Fibroblast of skin of abdomen (primary cell): ENCODE data around the gene NOD2.

Source experiments
- DNase-seq: peaks from one replicate; pipeline ENCODE4 v3.0.0-alpha.2; 2013

Gene NOD2

DNA sequence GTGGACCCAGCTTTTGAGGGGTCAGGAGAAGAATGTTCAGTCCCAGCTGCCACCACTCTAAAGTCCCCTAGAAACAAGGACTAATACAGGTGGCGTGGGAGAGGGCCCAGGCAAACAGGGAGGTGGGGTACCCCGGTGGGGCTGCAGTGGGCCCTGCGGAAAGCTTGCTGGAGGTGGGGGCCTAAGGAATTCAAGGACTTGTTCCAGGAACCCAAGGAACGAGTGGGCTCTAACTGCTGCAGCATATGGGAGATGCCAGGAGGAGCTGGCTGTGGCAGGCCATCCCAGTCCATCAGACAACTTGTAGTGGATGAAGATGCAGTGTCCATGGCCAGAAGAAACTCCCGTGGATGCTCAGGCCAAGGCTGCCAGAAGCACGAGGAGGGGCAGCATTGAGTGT, 22.9 kb upstream of the NOD2 start:
- DNase-seq: no peak

DNA sequence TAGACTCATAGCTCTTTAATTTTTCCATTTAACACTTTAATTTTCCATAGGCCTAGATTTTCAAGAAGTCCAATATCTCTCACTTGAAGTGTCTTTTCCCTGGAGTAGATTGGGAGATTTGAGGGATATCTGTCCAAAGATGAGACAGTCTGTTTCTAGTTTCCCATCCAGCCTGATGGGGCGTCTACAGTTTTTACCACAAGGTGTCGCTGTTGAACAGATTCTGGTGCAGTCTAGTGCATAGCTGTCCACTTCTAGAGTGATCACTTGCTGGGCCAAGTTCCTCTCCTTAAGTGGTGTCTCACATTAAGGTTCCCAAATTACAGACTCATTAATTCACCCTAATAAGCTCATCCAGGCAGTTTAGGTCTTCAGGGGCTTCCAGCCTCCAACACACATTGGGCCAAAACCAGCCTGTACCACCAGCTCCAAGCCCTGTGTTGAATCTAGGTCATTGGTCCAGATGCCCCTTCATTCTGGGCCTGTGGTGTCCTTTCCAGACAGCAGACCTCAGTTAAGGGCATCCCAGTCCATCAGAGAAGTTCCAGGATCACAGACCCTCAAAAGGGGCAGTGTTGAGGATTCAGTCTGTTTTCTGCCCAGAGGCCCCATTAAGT, 21.7 kb upstream of the NOD2 start:
- DNase-seq: no peak

DNA sequence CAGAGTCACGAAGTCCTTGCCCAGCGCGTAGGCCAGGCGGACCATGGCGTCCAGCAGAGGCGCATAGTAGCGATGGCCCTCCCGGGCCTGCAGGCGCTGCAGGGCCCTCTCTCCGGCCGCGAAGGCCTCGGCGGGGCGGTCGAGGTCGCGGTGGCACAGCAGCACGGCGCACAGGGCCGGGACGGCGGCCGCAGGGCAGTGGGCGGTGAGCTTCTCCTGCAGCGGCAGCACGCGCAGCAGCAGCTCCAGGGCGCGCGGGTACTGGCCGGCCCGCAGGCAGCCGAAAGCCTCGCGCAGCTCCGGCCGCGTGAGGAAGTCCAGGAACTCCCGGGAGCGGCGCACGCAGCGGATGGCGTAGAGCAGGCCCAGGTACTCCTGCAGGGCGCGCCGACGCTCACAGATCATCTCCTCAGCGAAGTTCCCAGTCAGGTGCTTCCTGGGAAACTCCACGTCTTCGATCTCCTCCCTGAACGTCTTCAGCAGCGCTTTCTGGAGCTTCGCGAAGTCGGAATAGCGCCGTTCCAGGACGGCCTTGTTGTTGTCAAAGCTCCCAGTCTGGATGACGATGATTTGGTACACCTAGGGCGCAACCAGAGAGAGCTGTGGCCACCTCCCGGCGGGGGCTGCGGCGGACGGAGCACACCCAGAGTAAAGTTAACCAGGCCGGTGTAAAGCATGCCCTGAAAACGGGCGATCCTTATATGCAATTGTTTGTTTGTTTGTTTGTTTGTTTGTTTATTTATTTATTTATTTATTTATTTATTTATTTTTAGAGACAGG, 19.7 kb upstream of the NOD2 start:
- no peak for DNase-seq

DNA sequence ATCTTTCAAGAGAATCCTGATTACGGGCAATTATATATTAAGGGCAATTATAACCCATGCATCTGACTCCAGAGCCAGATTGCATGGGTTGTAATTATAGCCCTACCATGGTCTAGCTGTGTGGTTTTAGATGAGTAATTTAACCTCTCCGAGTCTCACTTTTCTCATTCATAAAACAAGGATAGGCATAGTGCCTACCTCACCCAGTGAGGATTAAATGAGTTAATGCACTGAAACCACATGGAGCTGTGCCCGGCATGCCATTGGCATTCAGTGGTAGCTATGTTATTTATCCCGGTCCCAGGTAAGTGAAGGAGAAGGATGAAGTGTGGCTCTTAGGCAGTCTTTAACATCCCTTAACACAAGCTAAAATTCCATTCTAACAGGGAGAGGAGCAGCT, 18.6 kb upstream of the NOD2 start:
- no peak for DNase-seq

DNA sequence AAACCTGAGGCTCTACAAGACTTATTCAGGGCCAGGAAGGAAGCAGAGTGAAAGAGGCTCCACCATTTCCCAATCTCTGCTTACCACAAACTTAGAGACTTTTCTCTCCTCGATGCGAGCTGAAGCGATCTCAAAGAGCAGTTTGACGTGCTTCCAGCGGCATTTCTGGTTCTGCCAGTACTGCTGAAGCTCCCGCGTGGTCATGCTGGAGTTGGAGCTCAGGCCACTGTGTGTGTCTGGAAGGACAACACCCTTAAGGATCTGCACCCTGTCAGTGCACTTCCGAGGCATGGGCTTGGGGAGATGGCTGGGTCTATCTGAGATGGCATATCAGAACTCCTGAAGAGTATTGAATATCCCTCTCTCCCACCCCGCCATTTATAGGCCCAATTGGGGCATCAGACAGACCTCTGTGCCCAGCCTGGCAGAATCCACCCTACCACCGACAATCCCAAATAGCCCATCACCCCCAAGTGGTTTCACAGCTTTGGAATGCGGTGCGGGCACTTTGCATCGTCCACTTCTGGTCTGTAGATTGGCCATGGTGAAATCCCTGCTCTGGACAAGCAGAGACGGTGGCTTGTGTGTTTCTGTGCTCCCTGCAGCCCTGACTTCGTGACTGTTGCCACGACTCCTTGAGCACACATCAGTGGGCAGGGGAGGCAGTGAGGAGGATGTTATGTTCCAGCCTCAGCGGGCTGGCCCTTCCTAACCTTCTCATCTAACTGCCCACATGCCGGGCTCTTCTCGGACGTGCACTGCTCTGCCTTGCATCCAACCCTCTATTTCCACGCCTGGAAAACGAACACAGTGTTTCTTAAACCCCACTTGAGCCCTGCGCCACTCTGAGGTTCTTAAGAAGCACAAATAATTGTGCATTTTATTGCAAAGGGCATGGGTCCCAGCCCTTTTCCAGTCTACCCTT, 17.5 kb upstream of the NOD2 start:
- no peak for DNase-seq

DNA sequence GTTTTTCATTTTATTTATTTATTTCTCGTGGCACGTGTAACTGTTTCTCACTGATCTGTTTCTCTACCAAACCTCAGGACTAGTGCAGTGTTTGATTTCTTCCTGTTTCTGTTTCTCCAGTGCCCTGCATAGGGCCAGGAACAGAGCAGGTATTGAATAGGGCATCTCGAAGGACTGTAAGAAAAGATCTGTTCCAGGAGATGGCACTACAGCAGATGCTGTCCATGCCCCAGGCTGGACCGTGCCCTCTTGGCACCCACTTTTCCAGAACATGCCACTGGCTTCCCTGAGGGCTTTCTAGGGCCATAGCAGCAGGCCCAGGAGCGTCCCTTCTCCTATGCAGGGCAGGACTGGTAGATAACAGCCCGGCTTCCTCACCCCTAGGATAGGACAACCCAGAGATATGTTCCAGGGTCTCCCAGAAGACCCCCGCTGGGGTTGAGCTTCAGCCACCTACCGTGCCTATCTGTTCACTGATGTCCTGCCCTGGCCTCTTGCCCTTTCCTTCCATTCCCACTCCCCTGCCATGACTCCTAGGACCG, 16.7 kb upstream of the NOD2 start:
- DNase-seq: no peak

DNA sequence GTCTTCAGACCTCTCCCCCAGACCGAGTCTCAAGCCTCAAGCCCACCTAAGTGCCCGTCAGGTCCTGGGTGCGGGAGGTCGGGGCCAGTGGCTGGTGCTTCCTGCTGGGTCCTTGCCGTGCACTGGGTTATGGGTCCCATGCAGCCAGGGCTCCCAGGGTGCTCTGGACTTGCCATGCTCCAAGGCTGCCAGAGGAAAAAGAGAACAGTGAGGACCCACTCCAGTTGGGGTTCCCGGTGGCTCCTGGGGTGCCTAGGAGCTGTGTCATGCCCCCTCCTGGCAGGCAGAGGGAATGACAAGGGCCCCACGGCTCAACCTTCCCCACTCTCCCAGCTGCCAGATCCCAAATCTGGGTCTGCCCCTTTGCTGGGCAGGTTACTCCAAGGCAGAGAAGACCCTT, 16.1 kb upstream of the NOD2 start:
- no peak for DNase-seq

DNA sequence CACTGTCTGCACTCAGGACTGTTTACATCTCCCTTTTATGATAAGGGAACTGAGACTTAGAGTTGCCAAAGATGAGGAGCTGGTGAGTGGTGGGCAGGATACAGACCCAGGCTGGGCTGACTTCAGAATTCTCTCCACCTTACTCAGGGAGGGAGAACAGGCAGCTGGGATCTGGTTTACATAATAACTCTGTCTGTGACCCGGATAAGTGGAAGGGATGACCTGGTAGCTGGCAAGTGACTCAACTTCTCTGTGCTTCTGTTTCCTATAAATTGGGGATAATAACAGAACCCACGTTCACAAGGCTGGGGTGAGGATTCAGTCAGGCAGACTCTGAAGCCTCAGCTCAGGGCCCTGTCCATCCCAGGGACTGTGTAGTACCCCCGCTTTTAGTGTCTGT, 14.9 kb upstream of the NOD2 start:
- no peak for DNase-seq

DNA sequence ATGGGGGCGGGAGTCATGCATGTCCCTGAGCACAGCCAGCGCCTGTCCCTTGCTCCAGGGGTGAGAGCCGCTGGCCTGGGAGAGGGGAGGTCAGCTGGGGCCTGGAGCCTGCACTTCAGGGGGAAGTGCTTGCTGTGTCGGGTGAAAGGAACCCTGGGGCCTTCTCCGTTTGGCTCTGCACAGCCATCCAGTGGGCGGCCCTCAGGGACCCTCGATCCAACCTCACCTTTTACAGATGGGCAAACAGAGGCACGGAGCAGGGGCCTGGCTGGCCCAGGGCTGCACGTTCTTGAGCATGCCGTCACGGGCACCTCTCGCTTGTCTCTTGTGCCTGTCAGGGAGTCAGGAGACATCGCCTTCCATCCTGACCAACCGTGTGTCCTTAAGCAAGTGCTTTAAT, 14.1 kb upstream of the NOD2 start:
- no peak for DNase-seq

DNA sequence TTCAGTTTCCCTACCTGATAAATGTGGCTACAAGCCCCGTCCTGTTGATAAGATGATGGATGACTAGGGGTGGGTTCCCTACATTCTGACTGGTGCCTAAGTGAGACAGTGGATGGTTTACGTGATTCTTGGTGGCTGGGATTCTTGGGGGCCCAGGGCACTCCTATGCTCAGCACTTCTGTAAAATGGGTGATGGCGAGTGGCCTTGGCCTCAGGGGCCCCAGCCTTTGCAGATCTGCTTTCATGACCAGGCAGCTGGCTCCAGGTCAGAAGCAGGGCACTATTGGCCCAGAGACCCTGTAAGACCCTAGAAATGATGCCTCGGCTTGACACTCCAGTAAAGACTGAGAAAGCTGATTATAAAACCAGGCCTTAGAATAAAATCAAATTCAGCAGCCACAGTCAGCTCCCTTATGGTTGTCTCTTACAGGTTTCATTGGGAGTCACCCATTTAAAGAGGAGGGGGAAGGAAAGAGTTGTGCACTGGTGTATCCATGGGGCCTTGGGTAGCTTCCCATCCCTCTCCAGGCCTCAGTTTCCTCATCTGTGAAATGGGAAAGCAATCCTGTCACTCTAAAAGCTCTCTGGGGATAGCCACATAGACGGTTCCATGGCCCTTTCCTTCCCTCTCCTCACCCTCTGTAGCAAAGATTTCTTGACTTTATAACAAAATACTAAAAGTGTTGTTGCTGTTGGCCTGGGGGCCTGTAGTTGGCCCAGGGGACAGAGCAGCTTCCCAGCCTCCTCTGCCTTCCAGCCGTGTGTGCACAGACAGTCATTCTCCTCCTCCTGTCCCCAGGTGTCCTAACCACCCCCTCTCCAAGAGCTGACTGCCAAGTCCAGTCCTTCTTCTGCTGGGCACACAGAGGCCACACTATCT, 13.5 kb upstream of the NOD2 start:
- no peak for DNase-seq

DNA sequence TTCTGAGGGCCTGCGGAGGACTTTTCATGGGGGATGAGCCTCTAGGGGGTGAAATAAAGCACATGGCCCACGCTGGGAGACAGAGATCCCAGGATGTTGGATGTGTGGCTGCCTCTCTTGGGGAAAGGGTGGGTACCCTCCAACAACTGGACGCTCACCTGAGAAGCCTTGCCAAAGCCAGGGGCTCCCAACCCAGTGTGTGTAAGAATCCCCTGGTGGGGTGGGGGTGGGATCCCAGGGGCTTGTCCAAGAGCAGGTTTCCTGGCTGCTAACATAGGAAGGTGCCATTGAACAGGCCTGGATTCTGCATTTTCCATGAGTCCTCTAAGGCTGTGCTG, 12.9 kb upstream of the NOD2 start:
- no peak for DNase-seq

DNA sequence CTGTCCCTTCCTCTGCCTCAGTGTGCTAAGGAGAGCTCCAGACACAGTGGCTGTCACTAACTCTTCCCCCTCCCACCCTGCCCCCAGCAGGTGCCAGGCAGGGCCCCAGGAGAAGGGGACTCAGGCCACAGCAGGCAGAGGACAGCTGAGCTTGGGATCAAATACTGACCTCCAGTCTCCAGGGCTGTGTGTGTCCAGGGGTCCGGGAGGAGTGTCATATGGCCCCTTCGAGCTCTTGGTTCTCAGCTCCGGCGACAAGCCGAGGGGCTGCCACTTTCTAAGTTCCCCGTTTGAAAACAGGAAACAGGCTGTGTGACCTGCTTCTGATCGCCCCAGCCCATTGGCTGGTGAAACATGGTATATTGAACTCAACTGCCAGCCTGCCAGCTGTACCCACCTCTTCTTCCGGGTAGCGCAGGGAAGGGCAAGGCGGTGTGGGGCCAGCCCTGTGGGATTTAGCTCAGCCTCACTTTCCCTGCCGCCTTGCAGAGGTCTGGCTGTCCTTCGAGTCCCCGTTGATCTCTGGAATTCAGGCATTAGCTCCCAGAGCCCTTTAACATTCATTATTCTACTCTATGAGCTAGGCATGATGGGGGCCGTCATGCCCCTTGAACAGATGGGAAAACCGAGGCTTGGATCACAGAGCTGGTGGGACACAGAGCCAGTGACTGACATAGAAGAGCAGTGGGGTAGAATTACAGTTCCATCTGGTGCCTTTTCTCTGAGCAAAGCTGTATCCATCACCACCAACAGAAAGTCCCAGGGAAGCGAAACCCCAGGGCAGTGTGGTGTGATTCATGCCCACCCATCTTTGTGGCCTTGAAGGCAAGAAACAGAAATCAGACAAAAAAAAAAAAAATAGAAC, 12.2 kb upstream of the NOD2 start, which contains the start of gene SNX20:
TSS of gene SNX20 (minus strand) at position 292 of the 865 bp plus-strand sequence. CDS start 3,786 bp downstream, outside the sequence.
- DNase-seq: no peak

DNA sequence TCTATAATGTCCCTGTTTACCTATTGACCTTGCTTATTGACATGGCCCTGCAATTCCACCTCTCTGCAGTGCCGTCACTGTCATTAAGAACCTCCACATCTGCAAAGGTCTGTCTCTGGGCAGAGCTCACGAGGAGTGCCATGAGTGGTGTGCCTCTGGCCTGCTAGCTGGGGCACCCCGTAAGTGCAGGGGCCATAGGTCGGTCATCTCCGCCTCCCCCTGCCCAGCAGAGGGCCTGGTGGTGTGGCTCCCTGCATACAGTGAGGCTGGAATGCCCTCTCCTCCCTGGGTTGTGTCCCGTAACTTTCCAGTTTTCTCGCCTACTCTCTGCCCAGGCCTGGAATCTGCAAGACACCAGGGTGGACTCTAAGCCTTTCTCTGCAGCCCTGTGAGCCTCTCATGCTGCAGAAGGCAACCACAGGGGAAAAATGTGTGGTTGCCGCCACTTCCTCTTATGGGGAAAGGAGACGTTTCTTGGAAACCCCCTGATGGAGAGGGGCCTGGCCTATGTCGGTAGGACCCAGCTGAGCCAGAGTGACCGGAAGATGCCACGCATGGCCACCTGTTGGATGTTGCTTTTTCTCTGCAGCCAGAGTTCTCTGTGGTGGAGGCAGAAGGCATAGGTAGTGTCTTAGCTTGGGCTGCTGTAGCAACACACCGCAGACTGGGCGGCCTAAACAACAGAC, 9.6 kb upstream of the NOD2 start:
- DNase-seq: no peak

DNA sequence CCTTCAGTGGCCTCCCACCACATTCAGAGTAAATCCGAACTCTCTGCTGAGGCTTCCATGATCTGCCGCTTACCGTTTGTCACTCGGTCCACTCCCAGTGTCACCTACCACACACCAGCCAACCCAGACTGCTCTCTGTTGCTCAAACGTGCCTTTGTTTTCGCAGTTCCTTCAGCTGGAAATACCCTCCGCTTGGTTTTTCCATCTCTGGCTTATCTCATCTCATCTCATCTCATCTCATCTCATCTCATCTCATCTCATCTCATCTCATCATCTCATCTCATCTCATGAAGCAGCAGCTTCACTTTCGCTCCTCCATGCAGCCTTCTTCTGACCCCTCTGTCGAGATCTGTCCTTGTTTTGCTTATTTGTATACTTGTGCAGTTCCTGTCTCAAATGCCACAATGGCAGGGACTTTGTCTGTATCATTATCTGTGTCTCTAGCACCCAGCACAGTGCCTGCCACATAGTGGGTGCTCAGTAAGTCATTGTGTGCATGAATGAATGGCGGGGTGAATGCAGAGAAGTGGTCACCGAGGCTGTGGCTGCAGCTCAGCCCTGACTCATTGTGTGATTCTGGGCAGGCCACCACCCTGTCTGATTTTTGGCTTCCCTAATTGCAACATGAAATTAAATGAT, 8.5 kb upstream of the NOD2 start:
- DNase-seq: no peak

DNA sequence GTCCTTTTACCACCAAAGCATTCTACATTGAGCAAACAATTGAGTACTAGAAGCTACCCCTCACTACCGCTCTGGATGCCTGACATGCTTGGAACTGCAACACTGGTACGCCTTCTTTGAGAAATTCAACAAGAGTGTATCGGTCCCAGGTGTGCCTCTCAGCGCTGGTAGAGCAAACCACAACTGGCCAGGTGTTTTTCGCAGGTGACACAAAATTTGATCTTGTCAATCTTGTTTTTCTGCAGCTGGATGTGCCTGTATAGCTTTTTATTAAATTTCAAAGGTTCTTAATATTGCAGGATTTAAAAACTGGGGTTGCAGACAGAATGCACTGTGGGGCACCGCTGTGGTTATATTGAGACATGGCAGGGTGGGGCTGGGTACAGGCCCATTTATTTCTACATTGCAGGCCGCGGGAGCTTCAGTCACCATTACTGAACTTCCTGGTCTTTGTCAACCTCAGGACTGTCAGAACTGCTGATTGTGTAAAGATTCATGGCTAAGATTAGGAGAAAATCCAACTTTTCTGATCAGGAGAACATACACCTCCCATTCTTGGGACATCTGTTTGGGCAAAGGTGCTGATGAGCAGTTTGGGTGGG, 7.8 kb upstream of the NOD2 start:
- DNase-seq: no peak

DNA sequence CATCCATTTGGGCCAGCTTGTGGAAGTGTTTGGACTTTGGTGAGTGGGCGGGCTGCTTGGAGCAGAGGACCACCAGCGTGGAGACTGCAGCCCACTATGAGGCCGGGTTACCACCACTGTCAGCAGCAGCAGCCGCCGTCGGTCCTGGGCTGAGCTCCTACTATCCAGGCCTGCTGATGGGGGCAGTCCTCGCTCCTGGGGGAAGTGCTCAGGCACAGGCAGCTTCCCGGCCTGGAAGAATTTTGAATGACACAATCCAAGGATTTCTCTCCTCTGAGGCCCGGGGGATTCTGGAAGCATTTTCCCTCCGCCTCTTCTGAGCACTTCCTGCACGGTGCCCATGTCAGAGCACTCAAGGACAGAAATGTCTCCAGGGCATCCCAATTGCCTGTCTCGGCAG, 5.3 kb upstream of the NOD2 start:
- no peak for DNase-seq

DNA sequence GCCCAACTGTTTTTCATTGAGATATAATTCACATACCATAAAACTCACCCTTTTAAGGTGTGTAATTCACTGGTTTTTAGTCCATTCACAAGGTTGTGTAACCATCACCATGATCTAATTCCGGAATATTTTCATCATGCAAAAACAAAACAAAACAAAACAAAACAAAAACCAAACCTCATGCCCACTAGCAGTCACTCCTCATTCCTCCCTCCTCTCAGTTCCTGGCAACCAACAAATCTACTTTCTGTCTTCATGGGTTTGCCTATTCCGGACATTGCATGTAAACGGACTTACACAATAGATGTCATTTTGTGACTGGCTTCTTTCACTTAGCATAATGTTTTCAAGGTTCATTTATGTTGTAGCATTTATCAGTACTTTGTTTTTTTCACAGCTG, 4.5 kb upstream of the NOD2 start:
- no peak for DNase-seq

DNA sequence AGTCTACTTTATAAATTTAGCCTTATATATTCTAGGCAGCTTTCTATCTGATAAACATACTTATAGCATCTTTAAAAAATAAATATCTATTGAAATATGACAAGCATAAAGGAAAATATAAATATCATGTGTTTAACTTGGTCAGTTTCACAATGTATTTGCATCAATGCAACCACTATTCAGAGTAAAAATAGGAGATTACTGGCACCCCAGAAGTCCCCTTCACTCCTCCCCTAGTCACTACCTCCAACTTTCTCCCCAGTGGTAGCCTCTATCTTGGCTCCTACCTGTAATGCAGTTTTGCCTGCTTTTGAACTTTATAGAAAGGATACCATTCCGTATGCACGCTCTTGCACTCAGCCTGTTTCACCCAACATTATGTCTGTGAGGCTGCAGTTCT, 3.2 kb upstream of the NOD2 start:
- DNase-seq: no peak

DNA sequence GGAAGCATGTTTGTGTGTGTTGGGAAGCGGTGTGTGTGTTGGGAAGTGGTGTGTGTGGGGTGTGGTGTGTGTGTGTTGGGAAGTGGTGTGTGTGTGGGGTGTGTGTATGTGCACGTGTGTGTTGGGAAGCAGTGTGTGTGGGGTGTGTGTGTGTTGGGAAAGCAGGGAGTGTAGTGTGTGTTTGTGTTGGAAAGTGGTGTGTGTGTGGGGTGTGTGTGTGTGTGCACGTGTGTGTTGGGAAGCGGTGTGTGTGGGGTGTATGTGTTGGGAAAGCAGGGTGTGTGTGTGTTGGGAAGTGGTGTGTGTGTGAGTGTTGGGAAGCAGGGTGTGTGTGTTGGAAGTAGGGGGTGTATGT, 785 bp upstream of the NOD2 start:
- no peak for DNase-seq

DNA sequence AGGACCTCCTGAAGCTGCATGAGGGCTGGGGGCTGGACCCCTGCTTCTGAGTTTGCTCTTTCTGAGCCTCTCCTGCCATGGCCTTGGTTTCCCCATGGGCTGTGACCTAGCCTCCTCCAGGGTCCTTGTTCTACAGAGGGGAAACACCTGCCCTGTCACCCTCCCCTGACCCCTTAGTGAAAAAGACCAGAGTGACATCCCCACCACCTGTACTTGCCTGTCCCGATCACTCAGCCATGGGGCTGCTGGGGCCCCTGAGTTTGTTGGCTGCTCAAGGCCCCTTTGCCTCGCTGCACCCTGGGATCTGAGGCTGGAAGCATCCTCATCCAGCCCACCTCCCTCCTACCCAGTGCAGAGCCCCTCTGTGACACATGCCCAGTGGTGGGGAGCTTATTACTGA, 800 bp downstream of the NOD2 start:
- DNase-seq: no peak
